HepG2 (cell line): ENCODE results near the gene NEURL3. TPM values are rescaled to one million over a fixed set of nuclear protein-coding genes. Genes with fewer than 3 reads are reported as not detected.
A peak's percentile ranks its signal among the peaks of the same experiment; 100 is the strongest.

ENCODE experiments used
- ARHGAP35 ChIP-seq: sonication (generic); formaldehyde crosslinking; IDR thresholded peaks from 2 replicates; pipeline ENCODE4 v1.9.0; 2022; ENCODE audit warnings: mild to moderate bottlenecking, inconsistent platforms, moderate library complexity, missing genetic modification reagents, borderline replicate concordance
- ARID2 ChIP-seq: sonication (generic); formaldehyde crosslinking; IDR thresholded peaks from 2 replicates; pipeline ENCODE4 v1.8.1; 2022; ENCODE audit warnings: mild to moderate bottlenecking, missing genetic modification reagents, borderline replicate concordance
- ARNT ChIP-seq: fragments of 450-650 bp; IDR thresholded peaks from 2 replicates; pipeline ENCODE4 v1.6.1; 2017
- ATF7 ChIP-seq, 2 experiments: fragments of 450-650 bp in 1 of 2; sonication (generic) in 1 of 2; formaldehyde crosslinking in 1 of 2; IDR thresholded peaks; 2 replicates each; pipeline versions ENCODE4 v1.4.0 to v1.6.1; 2016 to 2020; ENCODE audit warnings: antibody characterized with exemption in 1 of 2, mild to moderate bottlenecking in 1 of 2, missing genetic modification reagents in 1 of 2
- ATF7-NPFF ChIP-seq: sonication (generic); formaldehyde crosslinking; IDR thresholded peaks from 2 replicates; pipeline ENCODE4 v1.8.1; 2023; ENCODE audit warnings: mild to moderate bottlenecking, low read depth, missing genetic modification reagents, moderate library complexity
- CBX1 ChIP-seq: IDR thresholded peaks from one replicate; pipeline ENCODE4 v1.6.1; 2016; ENCODE audit warnings: antibody characterized with exemption, low read depth
- CENPX ChIP-seq: sonication (generic); formaldehyde crosslinking; IDR thresholded peaks from 2 replicates; pipeline ENCODE4 v1.9.0; 2021; ENCODE audit warnings: mild to moderate bottlenecking, missing genetic modification reagents, moderate library complexity
- CHD4 ChIP-seq: fragments of 200-600 bp; sonication (generic); IDR thresholded peaks from 2 replicates; pipeline ENCODE4 v1.7.0; 2017; ENCODE audit warnings: mild to moderate bottlenecking, low read length, borderline replicate concordance
- FOSL2 ChIP-seq: sonication (generic); formaldehyde crosslinking; IDR thresholded peaks from 2 replicates; pipeline ENCODE4 v1.4.0; 2020; ENCODE audit warnings: missing genetic modification reagents
- FOXC1 ChIP-seq: sonication (generic); formaldehyde crosslinking; IDR thresholded peaks from 2 replicates; pipeline ENCODE4 v1.8.0; 2022; ENCODE audit warnings: mild to moderate bottlenecking, missing genetic modification reagents, borderline replicate concordance
- HES4 ChIP-seq: sonication (generic); formaldehyde crosslinking; IDR thresholded peaks from 2 replicates; pipeline ENCODE4 v1.9.0; 2021; ENCODE audit warnings: mild to moderate bottlenecking, missing genetic modification reagents, borderline replicate concordance
- IRF2 ChIP-seq: IDR thresholded peaks from 2 replicates; pipeline ENCODE4 v1.6.1; 2018; ENCODE audit warnings: missing genetic modification reagents, missing compliant biosample characterization
- KAT7 ChIP-seq: IDR thresholded peaks from 2 replicates; pipeline ENCODE4 v1.6.1; 2018; ENCODE audit warnings: borderline replicate concordance, missing compliant biosample characterization
- KDM4B ChIP-seq: sonication (generic); formaldehyde crosslinking; IDR thresholded peaks from 2 replicates; pipeline ENCODE4 v1.4.0; 2020; ENCODE audit warnings: missing genetic modification reagents
- KDM5B ChIP-seq: sonication (generic); formaldehyde crosslinking; IDR thresholded peaks from 2 replicates; pipeline ENCODE4 v1.4.0; 2020; ENCODE audit warnings: missing genetic modification reagents, mild to moderate bottlenecking, borderline replicate concordance
- PHF20 ChIP-seq: sonication (generic); formaldehyde crosslinking; IDR thresholded peaks from 2 replicates; pipeline ENCODE4 v1.5.0; 2020; ENCODE audit warnings: mild to moderate bottlenecking, missing genetic modification reagents
- SALL2 ChIP-seq: sonication (generic); formaldehyde crosslinking; IDR thresholded peaks from 2 replicates; pipeline ENCODE4 v1.8.1; 2023; ENCODE audit warnings: mild to moderate bottlenecking, missing genetic modification reagents, inconsistent platforms
- TERF1 ChIP-seq: sonication (generic); formaldehyde crosslinking; IDR thresholded peaks from 2 replicates; pipeline ENCODE4 v1.8.0; 2022; ENCODE audit warnings: mild to moderate bottlenecking, missing genetic modification reagents, moderate library complexity
- THAP8 ChIP-seq: sonication (generic); formaldehyde crosslinking; IDR thresholded peaks from 2 replicates; pipeline ENCODE4 v1.5.1; 2020; ENCODE audit warnings: missing genetic modification reagents, mild to moderate bottlenecking, borderline replicate concordance
- UBTF ChIP-seq: sonication (generic); formaldehyde crosslinking; IDR thresholded peaks from 2 replicates; pipeline ENCODE4 v1.4.0; 2020; ENCODE audit warnings: mild to moderate bottlenecking, missing genetic modification reagents
- ZNF138 ChIP-seq: sonication (generic); formaldehyde crosslinking; IDR thresholded peaks from 2 replicates; pipeline ENCODE4 v1.5.0; 2020; ENCODE audit warnings: mild to moderate bottlenecking, low read depth, missing genetic modification reagents
- ZNF256 ChIP-seq: sonication (generic); formaldehyde crosslinking; conservative IDR thresholded peaks from 2 replicates; pipeline ENCODE4 v1.4.0; 2020; ENCODE audit warnings: missing genetic modification reagents
- ZNF331 ChIP-seq: sonication (generic); formaldehyde crosslinking; IDR thresholded peaks from 2 replicates; pipeline ENCODE4 v1.4.0; 2020; ENCODE audit warnings: missing genetic modification reagents
- ZNF333 ChIP-seq: sonication (generic); formaldehyde crosslinking; IDR thresholded peaks from 2 replicates; pipeline ENCODE4 v1.4.0; 2020; ENCODE audit warnings: mild to moderate bottlenecking, missing genetic modification reagents, borderline replicate concordance
- ZNF44 ChIP-seq: sonication (generic); formaldehyde crosslinking; IDR thresholded peaks from 2 replicates; pipeline ENCODE4 v1.5.1; 2020; ENCODE audit warnings: mild to moderate bottlenecking, missing genetic modification reagents
- ZNF841 ChIP-seq: sonication (generic); formaldehyde crosslinking; IDR thresholded peaks from 2 replicates; pipeline ENCODE4 v1.8.1; 2023; ENCODE audit warnings: missing genetic modification reagents, borderline replicate concordance
- polyA plus RNA-seq, 8 experiments: library from polyadenylated mRNA; depleted of rRNA in 3 of 8; stranded (reverse) in 7 of 8; unstranded in 1 of 8; fragments of >200 nt; fragmentation: Illumina TruSeq in 4 of 8; extraction: Trizol in 4 of 8; gene quantifications; 2 replicates each; pipeline versions ENCODE4 v1.2.1 to v1.2.3, GENCODE V29; 2011 to 2016; ENCODE audit warnings: low read depth in 4 of 8, missing spikeins in 1 of 8, mixed read lengths in 1 of 8; ENCODE audit not compliant: insufficient read depth in 1 of 8
- total RNA-seq, 5 experiments: library from RNA; depleted of rRNA; stranded (reverse); fragments of >200 nt; fragmentation: Illumina TruSeq; extraction: Trizol; gene quantifications; 2 replicates each; pipeline ENCODE4 v1.2.3, GENCODE V29; 2016; ENCODE audit warnings: low read depth in 1 of 5

The NEURL3 gene
- total and polyA plus RNA-seq, 2 of the 13 experiments (the other 11 are each of a cell fraction or from before 2014, with no cell fraction given) = 0.16 to 1.2 TPM

- TF ChIP-seq THAP8 (CRISPR knock-in tag) = no peak
- TF ChIP-seq CBX1 = no peak
- TF ChIP-seq ZNF841 (CRISPR knock-in tag) = no peak
- TF ChIP-seq KAT7 (CRISPR knock-in tag) = peak; percentile 36; the same call in 1 of the 2 replicates
- TF ChIP-seq ARID2 (CRISPR knock-in tag) = no peak
- TF ChIP-seq ARNT = no peak
- TF ChIP-seq CHD4 = no peak
- peak; percentile 74; the same call in 1 of the 2 replicates for TF ChIP-seq ZNF331 (CRISPR knock-in tag)
- TF ChIP-seq ARHGAP35 (CRISPR knock-in tag) = no peak; the same call in 1 of the 2 replicates
- TF ChIP-seq PHF20 (CRISPR knock-in tag) = no peak
- TF ChIP-seq KDM5B (CRISPR knock-in tag) = peak; percentile 77; the same call in 1 of the 2 replicates
- no peak; the same call in 1 of the 2 replicates for TF ChIP-seq FOXC1 (CRISPR knock-in tag)
- TF ChIP-seq ZNF256 (CRISPR knock-in tag) = no peak
- no peak for TF ChIP-seq ZNF44 (CRISPR knock-in tag)
- TF ChIP-seq ZNF333 (CRISPR knock-in tag) = peak; percentile 76
- TF ChIP-seq ATF7 (IDR thresholded peaks at IDR 0.05) = no peak
- TF ChIP-seq ATF7 (CRISPR knock-in tag; IDR thresholded peaks at IDR 0.05) = no peak
- no peak for TF ChIP-seq TERF1 (CRISPR knock-in tag)
- 0 out of 2 replicates have a peak, but pooled peaks have one; percentile 69 for TF ChIP-seq KDM4B (CRISPR knock-in tag)
- TF ChIP-seq HES4 (CRISPR knock-in tag) = no peak
- TF ChIP-seq IRF2 (CRISPR knock-in tag) = peak; percentile 67; the same call in 1 of the 2 replicates
- TF ChIP-seq ZNF138 (CRISPR knock-in tag) = no peak
- peak; percentile 77 for TF ChIP-seq UBTF
- no peak for TF ChIP-seq ATF7-NPFF (CRISPR knock-in tag)
- TF ChIP-seq SALL2 (CRISPR knock-in tag) = peak; percentile 86
- no peak for TF ChIP-seq CENPX (CRISPR knock-in tag)
- peak; percentile 82 for TF ChIP-seq FOSL2 (CRISPR knock-in tag)
These were observed 4.1 kb upstream of the NEURL3 start (continued) for GRCh38 chr2:96509114-96509846.
